AG04449 (cell line): ENCODE data around the gene FXYD5.

Experiments
- CTCF ChIA-PET: fragments of 350-600 bp; formaldehyde crosslinking; extraction: SDS; loops from one replicate; lab custom pipeline; 2021; ENCODE audit warnings: antibody characterized with exemption; lab: Yijun Ruan, JAX
- POLR2A ChIA-PET: fragments of 400-600, 350-600 bp; formaldehyde crosslinking; extraction: SDS; loops from one replicate; lab custom pipeline; 2020; ENCODE audit warnings: antibody characterized with exemption, inconsistent platforms; lab: Yijun Ruan, JAX
- DNase-seq: peaks from one replicate; pipeline ENCODE4 v3.0.0-alpha.2; 2010; ENCODE audit warnings: low read depth, low spot score
- H3K4me3 ChIP-seq: 2 replicates; pipeline ENCODE4 v1.5.1; 2011; ENCODE audit warnings: low read depth, mild to moderate bottlenecking, control low read depth, low read length
- TF ChIP-seq, protein P1 (sequence below): IDR thresholded peaks from one replicate; pipeline ENCODE4 v1.5.1; 2011; ENCODE audit warnings: mild to moderate bottlenecking, moderate library complexity, low read length, control low read depth, inconsistent platforms; ENCODE audit not compliant: insufficient read depth; ENCODE audit errors: missing control alignments

Gene FXYD5

DNA sequence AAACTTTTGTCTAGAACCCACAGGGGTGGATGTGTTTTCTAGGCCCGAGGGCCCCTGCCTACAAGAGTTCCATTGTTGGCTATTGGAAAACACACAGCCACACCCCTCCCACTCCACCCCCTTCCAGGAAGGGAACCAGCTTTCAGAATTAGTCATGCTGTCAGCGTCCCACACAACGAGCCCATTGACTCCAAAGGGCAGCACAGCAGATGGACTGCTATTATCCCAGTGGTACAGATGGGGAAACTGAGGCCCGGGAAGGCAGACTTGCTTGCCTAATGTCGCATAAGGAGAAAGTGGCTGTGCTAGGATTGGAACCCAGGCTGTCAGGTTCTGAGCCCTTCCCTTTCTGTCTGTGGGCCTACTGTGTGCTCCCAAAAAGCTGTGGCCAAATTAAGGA is 47.0 kb upstream of the FXYD5 start:
- POLR2A ChIA-PET, result no interaction called here
- H3K4me3 ChIP-seq, result no peak overlapping the region
- no peak for DNase-seq
- TF ChIP-seq, protein P1, sequence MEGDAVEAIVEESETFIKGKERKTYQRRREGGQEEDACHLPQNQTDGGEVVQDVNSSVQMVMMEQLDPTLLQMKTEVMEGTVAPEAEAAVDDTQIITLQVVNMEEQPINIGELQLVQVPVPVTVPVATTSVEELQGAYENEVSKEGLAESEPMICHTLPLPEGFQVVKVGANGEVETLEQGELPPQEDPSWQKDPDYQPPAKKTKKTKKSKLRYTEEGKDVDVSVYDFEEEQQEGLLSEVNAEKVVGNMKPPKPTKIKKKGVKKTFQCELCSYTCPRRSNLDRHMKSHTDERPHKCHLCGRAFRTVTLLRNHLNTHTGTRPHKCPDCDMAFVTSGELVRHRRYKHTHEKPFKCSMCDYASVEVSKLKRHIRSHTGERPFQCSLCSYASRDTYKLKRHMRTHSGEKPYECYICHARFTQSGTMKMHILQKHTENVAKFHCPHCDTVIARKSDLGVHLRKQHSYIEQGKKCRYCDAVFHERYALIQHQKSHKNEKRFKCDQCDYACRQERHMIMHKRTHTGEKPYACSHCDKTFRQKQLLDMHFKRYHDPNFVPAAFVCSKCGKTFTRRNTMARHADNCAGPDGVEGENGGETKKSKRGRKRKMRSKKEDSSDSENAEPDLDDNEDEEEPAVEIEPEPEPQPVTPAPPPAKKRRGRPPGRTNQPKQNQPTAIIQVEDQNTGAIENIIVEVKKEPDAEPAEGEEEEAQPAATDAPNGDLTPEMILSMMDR, result no peak
- CTCF ChIA-PET, result interaction anchor here (0.8 to 2.0 kb wide), 5 partner anchors 9 to 61 kb away, joined by 3 to 8 read pairs (median 4); no protein-coding TSS in a partner anchor

DNA sequence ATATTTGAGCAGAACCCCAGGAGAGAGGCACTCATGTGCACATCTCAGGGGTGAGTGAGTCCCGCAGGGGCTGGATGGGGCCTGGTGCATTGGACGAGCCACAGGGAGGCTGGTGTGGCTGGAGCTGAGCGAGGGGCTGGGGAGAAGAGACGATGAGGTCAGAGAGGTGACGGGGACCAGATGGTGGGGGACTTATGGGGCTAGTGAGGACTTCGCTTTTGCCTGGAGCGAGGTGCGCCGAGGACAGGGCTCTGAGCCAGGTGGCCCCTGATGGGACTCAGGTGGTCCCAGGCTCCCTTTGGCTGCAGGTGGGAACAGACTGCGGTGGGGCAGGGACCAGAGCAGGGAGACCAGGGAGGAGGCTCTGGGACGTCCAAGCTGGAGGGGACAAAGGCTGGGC is 45.8 kb upstream of the FXYD5 start:
- no peak for DNase-seq
- TF ChIP-seq, protein P1, result no peak
- ChIA-PET POLR2A (no interaction called here), CTCF (interaction anchor here (0.9 to 1.0 kb wide), 2 partner anchors 17 to 42 kb away, joined by 5 read pairs; no protein-coding TSS in a partner anchor)
- H3K4me3 ChIP-seq, result no peak overlapping the region

DNA sequence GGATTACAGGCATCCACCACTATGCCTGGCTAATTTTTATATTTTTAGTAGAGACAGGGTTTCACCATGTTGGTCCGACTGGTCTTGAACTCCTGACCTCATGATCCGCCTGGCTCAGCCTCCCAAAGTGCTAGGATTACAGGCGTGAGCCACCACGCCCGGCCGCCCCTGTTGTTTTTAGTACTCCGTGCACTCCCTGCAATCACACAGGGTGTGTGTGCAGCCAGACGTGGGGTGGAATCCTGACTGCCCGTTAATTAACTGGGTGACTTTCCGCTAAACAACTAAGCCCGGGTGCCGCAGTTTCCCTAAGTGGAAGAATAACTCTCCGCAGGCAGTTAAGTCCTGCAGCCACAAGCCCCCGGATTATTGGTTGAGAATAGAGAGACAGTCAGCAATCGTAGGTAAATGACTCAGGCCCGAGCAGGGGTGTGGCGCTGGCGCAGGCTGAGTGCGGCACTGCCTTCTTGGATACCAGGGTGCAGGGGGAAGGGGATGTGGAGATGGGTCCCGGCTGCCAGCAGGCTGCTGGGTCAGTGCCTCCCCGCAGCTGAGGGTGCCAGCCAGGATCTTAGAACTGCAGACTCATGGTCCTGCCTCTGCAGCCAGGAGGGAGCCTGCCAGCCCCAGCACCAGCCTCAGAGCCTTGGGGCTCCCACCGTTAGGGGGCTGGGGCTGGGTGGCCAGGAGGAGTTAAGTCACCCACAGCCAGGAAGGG is 45.0 kb upstream of the FXYD5 start:
- ChIA-PET POLR2A (no interaction called here), CTCF (interaction anchor here (1.0 to 3.1 kb wide), 5 partner anchors 10 to 26 kb away, joined by 5 to 22 read pairs (median 9); partner anchors contain the start of gene LGI4)
- no peak overlapping the region for H3K4me3 ChIP-seq
- DNase-seq, result no peak
- TF ChIP-seq, protein P1, result no peak

DNA sequence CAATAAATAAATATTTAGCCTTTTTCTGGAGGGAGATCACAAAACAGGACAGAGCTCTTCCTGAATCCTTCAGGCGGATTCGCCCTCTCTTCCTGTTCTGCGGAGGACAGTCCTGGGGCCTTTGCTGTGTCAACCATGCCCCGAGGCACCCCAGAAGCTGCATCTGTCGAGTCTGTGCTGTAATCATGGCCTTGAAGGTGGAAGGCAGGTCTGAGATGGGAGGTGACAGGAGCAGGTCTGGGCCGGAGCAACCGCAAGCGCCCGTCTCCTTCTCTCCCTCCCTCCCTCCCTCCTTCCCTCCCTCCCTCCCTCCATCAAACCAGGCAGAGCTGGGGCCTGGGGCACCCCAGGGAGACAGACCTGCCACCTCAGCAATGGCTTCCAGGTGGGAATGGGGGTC is 43.6 kb upstream of the FXYD5 start:
- no peak overlapping the region for H3K4me3 ChIP-seq
- CTCF ChIA-PET, result interaction anchor here (0.8 to 3.1 kb wide), 9 partner anchors 9 to 44 kb away, joined by 3 to 22 read pairs (median 9); partner anchors contain the start of gene LGI4
- DNase-seq, result no peak
- TF ChIP-seq, protein P1, result no peak
- POLR2A ChIA-PET, result interaction anchor here (1.1 kb wide), 1 partner anchor 14 kb away, joined by 3 read pairs; no protein-coding TSS in a partner anchor

DNA sequence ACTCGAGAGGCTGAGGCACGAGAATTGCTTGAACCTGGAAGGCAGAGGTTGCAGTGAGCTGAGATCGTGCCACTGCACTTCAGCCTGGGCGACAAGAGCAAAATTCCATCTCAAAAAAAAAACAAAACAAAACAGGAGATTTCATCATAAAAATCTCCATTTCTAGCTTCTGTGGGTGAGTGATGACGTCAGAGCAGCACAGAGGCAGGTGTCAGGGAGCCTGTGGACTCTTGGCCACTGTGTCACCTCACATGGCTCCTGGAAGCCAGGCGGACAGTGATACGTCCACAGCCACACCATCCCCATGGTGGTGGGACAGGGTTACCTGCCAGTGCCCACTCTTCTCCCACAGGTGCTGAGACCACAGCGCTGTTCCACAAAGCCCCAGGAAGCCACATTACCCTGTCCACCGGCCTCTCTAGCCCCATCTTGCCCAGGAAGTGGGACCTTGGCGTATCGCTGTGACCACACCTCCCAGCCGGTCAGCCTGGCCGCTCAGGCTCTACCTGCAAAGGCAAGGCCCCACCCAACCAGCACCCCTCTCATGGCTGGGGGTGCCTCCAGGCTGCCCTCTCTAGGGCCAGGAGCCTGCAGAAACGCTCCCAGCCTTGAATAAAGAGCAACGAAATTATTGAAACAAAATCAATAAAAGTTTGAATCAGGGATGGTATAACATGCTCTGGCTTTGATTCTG is 41.4 kb upstream of the FXYD5 start:
- TF ChIP-seq, protein P1, result no peak
- POLR2A ChIA-PET, result no interaction called here

More for the DNA sequence above, 41.4 kb upstream of the FXYD5 start:
- CTCF ChIA-PET, result interaction anchor here (2.9 kb wide), 1 partner anchor 21 kb away, joined by 10 read pairs; no protein-coding TSS in a partner anchor
- no peak overlapping the region for H3K4me3 ChIP-seq
- DNase-seq, result no peak
